GM12878 (cell line): Measurements from ENCODE around the gene CDK2. TPM values are rescaled to one million over a fixed set of nuclear protein-coding genes. Genes with fewer than 3 reads are reported as not detected.

Experiments used
- CEBPB ChIP-seq, 2 experiments: fragments of 150-350 bp in 1 of 2; IDR thresholded peaks; 2 replicates each; pipeline ENCODE4 v1.6.1; 2012 to 2014; ENCODE audit warnings: low read depth in 2 of 2, low read length in 2 of 2, borderline replicate concordance in 1 of 2, inconsistent platforms in 1 of 2
- HDAC2 ChIP-seq: fragments of 200-600 bp; sonication (generic); IDR thresholded peaks from 2 replicates; pipeline ENCODE4 v1.6.1; 2017
- IKZF2 ChIP-seq, 2 experiments: fragments of 450-650 bp; IDR thresholded peaks; 2 replicates each; pipeline ENCODE4 v1.6.1; 2017; ENCODE audit warnings: mild to moderate bottlenecking in 2 of 2, moderate library complexity in 2 of 2
- SMARCA5 ChIP-seq: fragments of 450-650 bp; IDR thresholded peaks from 2 replicates; pipeline ENCODE4 v1.6.1; 2017; ENCODE audit warnings: mild to moderate bottlenecking
- SPI1 ChIP-seq: IDR thresholded peaks from 2 replicates; pipeline ENCODE4 v1.6.1; 2011; ENCODE audit warnings: low read depth, mild to moderate bottlenecking, low read length, moderate library complexity, borderline replicate concordance; ENCODE audit not compliant: insufficient read depth
- TAF1 ChIP-seq: IDR thresholded peaks from 2 replicates; pipeline ENCODE4 v1.6.1; 2011; ENCODE audit warnings: mild to moderate bottlenecking, low read depth, low read length, borderline replicate concordance
- TCF12 ChIP-seq: IDR thresholded peaks from 2 replicates; pipeline ENCODE4 v1.6.1; 2011; ENCODE audit warnings: low read depth, mild to moderate bottlenecking, low read length
- polyA plus RNA-seq, 11 experiments: library from polyadenylated mRNA; depleted of rRNA in 4 of 11; unstranded in 6 of 11; stranded (reverse) in 5 of 11; fragments of >200 nt; fragmentation: Nextera tagmentation in 4 of 11; fragmentation: Illumina TruSeq in 1 of 11; extraction: Ambion mirVana in 4 of 11; extraction: Trizol in 1 of 11; gene quantifications; 1 replicate in 1 of 11; 2 replicates in 10 of 11; pipeline versions ENCODE4 v1.2.1 to v1.2.3, GENCODE V29; 2011 to 2016; ENCODE audit warnings: inconsistent platforms in 2 of 11, missing spikeins in 2 of 11, low read depth in 1 of 11
- total RNA-seq, 4 experiments: library from RNA; depleted of rRNA in 3 of 4; stranded (reverse); fragments of >200 nt in 3 of 4; fragmentation: Illumina TruSeq in 1 of 4; extraction: Trizol in 1 of 4; gene quantifications; 2 replicates each; pipeline versions ENCODE4 v1.2.1 to v1.2.3, GENCODE V29; 2013 to 2021
- TF ChIP-seq, protein P1 (sequence below): fragments of 450-650 bp; IDR thresholded peaks from 2 replicates; pipeline ENCODE4 v1.6.1; 2017; ENCODE audit warnings: mild to moderate bottlenecking
- TF ChIP-seq, protein P2 (sequence below): fragments of 450-650 bp; IDR thresholded peaks from 2 replicates; pipeline ENCODE4 v1.6.1; 2016; ENCODE audit warnings: mild to moderate bottlenecking

The CDK2 gene
- total and polyA plus RNA-seq, 10 of the 15 experiments (the other 5 are each of a cell fraction or from before 2014, with no cell fraction given): 13.1 to 138 (median 82.2) TPM

DNA sequence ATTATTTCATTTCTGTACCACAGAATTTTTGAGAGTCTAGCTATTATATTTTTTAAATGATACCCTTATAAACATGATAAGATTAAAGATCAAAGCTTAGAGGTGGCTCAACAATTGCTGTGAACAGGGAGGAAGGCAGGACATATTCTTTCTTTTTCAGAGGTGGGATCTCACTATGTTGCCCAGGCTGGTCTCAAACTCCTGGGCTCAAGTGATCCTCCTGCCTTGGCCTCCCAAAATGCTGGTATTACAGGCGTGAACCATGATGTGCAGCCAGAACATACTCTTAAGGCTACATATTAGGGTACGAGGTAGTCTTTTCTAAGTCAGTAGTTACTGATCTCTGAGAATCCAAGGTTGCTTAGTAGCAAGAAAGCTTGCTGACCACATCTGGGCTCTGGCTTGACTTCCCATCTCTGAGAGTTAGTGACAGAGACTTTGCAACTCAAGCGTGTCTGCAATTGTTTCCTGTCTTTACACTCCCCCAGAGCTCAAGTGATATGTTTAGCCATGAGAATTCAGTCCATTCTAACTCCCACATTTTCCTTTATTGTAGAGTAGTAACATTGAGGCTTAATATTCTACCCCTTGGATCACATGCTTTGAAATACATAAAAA, 15.8 kb downstream of the CDK2 start (continued):
- TF ChIP-seq IKZF2 (IDR thresholded peaks at IDR 0.05) (0 out of 4 replicates have a peak, but pooled peaks have one; percentile 18 to 28), TAF1 (no peak), SPI1 (peak; percentile 16; the same call in 1 of the 2 replicates), TCF12 (0 out of 2 replicates have a peak, but pooled peaks have one; percentile 13), HDAC2 (no peak), CEBPB (IDR thresholded peaks at IDR 0.05; ENCODE audit: borderline replicate concordance in 1 of 2, low read depth in 2 of 2, low read length in 2 of 2) (no peak), SMARCA5 (peak; percentile 64; the same call in 1 of the 2 replicates)
- TF ChIP-seq, protein P1, sequence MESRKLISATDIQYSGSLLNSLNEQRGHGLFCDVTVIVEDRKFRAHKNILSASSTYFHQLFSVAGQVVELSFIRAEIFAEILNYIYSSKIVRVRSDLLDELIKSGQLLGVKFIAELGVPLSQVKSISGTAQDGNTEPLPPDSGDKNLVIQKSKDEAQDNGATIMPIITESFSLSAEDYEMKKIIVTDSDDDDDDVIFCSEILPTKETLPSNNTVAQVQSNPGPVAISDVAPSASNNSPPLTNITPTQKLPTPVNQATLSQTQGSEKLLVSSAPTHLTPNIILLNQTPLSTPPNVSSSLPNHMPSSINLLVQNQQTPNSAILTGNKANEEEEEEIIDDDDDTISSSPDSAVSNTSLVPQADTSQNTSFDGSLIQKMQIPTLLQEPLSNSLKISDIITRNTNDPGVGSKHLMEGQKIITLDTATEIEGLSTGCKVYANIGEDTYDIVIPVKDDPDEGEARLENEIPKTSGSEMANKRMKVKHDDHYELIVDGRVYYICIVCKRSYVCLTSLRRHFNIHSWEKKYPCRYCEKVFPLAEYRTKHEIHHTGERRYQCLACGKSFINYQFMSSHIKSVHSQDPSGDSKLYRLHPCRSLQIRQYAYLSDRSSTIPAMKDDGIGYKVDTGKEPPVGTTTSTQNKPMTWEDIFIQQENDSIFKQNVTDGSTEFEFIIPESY: no peak
- TF ChIP-seq, protein P2, sequence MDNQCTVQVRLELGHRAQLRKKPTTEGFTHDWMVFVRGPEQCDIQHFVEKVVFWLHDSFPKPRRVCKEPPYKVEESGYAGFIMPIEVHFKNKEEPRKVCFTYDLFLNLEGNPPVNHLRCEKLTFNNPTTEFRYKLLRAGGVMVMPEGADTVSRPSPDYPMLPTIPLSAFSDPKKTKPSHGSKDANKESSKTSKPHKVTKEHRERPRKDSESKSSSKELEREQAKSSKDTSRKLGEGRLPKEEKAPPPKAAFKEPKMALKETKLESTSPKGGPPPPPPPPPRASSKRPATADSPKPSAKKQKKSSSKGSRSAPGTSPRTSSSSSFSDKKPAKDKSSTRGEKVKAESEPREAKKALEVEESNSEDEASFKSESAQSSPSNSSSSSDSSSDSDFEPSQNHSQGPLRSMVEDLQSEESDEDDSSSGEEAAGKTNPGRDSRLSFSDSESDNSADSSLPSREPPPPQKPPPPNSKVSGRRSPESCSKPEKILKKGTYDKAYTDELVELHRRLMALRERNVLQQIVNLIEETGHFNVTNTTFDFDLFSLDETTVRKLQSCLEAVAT: no peak
